ENCODE results near the gene FN1.

- no peak for TF ChIP-seq POLR2AphosphoS5 (IDR thresholded peaks at IDR 0.05; ENCODE audit: insufficient read depth, low read depth, low read length)
- TF ChIP-seq, protein P1, sequence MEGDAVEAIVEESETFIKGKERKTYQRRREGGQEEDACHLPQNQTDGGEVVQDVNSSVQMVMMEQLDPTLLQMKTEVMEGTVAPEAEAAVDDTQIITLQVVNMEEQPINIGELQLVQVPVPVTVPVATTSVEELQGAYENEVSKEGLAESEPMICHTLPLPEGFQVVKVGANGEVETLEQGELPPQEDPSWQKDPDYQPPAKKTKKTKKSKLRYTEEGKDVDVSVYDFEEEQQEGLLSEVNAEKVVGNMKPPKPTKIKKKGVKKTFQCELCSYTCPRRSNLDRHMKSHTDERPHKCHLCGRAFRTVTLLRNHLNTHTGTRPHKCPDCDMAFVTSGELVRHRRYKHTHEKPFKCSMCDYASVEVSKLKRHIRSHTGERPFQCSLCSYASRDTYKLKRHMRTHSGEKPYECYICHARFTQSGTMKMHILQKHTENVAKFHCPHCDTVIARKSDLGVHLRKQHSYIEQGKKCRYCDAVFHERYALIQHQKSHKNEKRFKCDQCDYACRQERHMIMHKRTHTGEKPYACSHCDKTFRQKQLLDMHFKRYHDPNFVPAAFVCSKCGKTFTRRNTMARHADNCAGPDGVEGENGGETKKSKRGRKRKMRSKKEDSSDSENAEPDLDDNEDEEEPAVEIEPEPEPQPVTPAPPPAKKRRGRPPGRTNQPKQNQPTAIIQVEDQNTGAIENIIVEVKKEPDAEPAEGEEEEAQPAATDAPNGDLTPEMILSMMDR (IDR thresholded peaks at IDR 0.05; ENCODE audit: extremely low read depth in 1 of 2, insufficient read depth in 1 of 2, low read depth in 1 of 2, low read length in 2 of 2) = no peak
- no peak for TF ChIP-seq GATA2 (IDR thresholded peaks at IDR 0.05; ENCODE audit: insufficient read depth, insufficient read length, low read depth, low read length)
- TF ChIP-seq MAX (IDR thresholded peaks at IDR 0.05; ENCODE audit: insufficient read depth, insufficient read length) = no peak
- TF ChIP-seq POLR2A (IDR thresholded peaks at IDR 0.05; ENCODE audit: low read depth, low read length) = no peak
Observed at GRCh38 chr2:215382480-215382879, 53.4 kb downstream of the FN1 start.

All from endothelial cell of umbilical vein (primary cell).